HepG2 (cell line): Measurements from ENCODE around the gene PARD3. TPM values are rescaled to one million over a fixed set of nuclear protein-coding genes. Genes with fewer than 3 reads are reported as not detected.

Experiments used
- ATAC-seq: fragments of 200-7000 bp; cut with Tn5 transposase; 3 replicates; pipeline ENCODE4 v1.9.1; 2020; ENCODE audit warnings: mild to moderate bottlenecking, moderate library complexity
- BruUV-seq: library from RNA; stranded (reverse); fragments of 400-500 nt; replicated peaks from 2 replicates; lab custom pipeline; 2021; lab: Mats Ljungman, UMichigan
- CTCF ChIA-PET: fragments of 300-600 bp; formaldehyde crosslinking; extraction: SDS; loops from one replicate; lab custom pipeline; 2021; ENCODE audit warnings: low total read pairs, inconsistent platforms, low intra/inter-chr PET ratio; lab: Yijun Ruan, JAX
- POLR2A ChIA-PET: fragments of 350-600 bp; sonication (Branson Sonifier 250); formaldehyde crosslinking; loops from one replicate; lab custom pipeline; 2020; ENCODE audit warnings: antibody characterized with exemption, inconsistent platforms; lab: Yijun Ruan, JAX
- DNase-seq: peaks from one replicate; pipeline ENCODE4 v3.0.0-alpha.2; 2015; ENCODE audit warnings: low spot score
- FAIRE-seq: peaks from 3 replicates; lab custom pipeline; 2011; peaks lifted over from hg19 to GRCh38; lab: Jason Lieb, UNC
- H2AFZ ChIP-seq: one replicate; pipeline ENCODE4 v1.6.1; 2011; ENCODE audit warnings: low read length, inconsistent platforms
- H3K27ac ChIP-seq: fragments of 300-600 bp; 3 replicates; pipeline ENCODE4 v1.8.0; 2011; ENCODE audit warnings: mixed run types, mild to moderate bottlenecking, mixed read lengths, low read length, inconsistent platforms; ENCODE audit not compliant: insufficient read depth; ENCODE audit errors: extremely low read length
- H3K27me3 ChIP-seq, 2 experiments: fragments of 200-600 bp in 1 of 2; 2 replicates in 1 of 2; 3 replicates in 1 of 2; pipeline versions ENCODE4 v1.6.0 to v1.8.0; 2011; ENCODE audit warnings: low read length in 2 of 2, mild to moderate bottlenecking in 2 of 2, moderate library complexity in 2 of 2, inconsistent platforms in 1 of 2; ENCODE audit not compliant: insufficient read depth in 2 of 2, control insufficient read depth in 1 of 2
- H3K36me3 ChIP-seq, 2 experiments: fragments of 200-600 bp in 1 of 2; replicated peaks in 1 of 2; 2 replicates in 1 of 2; 3 replicates in 1 of 2; pipeline versions ENCODE4 v1.5.1 to v1.8.0; 2011; ENCODE audit warnings: low read length in 2 of 2, inconsistent platforms in 1 of 2; ENCODE audit not compliant: insufficient read depth in 2 of 2, control insufficient read depth in 1 of 2
- H3K4me1 ChIP-seq: 2 replicates; pipeline ENCODE4 v1.5.1; 2012; ENCODE audit warnings: low read length, inconsistent platforms; ENCODE audit not compliant: insufficient read depth
- H3K4me2 ChIP-seq: 2 replicates; pipeline ENCODE4 v1.6.0; 2011; ENCODE audit warnings: low read depth, low read length, inconsistent platforms
- H3K4me3 ChIP-seq, 3 experiments: fragments of 200-600 bp in 1 of 3; sonication (generic), shearing (Covaris generic) in 1 of 3; replicated peaks in 1 of 3; 2 replicates each; pipeline ENCODE4 v1.5.1; 2011 to 2016; ENCODE audit warnings: low read length in 3 of 3, inconsistent platforms in 2 of 3, low read depth in 2 of 3, mild to moderate bottlenecking in 2 of 3, control low read depth in 1 of 3, mixed read lengths in 1 of 3; ENCODE audit not compliant: insufficient read depth in 1 of 3
- H3K79me2 ChIP-seq: one replicate; pipeline ENCODE4 v1.6.1; 2011; ENCODE audit warnings: low read length, inconsistent platforms; ENCODE audit not compliant: insufficient read depth
- H3K9ac ChIP-seq: 2 replicates; pipeline ENCODE4 v1.6.0; 2011; ENCODE audit warnings: mild to moderate bottlenecking, low read depth, low read length, inconsistent platforms; ENCODE audit not compliant: insufficient read depth
- H3K9me3 ChIP-seq: 2 replicates; pipeline ENCODE4 v1.5.1; 2012; ENCODE audit warnings: mild to moderate bottlenecking, low read length
- H4K20me1 ChIP-seq: 2 replicates; pipeline ENCODE4 v1.6.0; 2011; ENCODE audit warnings: inconsistent platforms, mild to moderate bottlenecking, low read length, moderate library complexity; ENCODE audit not compliant: insufficient read depth
- CEBPB ChIP-seq: IDR thresholded peaks from 2 replicates; pipeline ENCODE4 v1.6.1; 2011; ENCODE audit warnings: low read depth, low read length, improper control_type of control experiment, borderline replicate concordance
- CENPX ChIP-seq: sonication (generic); formaldehyde crosslinking; IDR thresholded peaks from 2 replicates; pipeline ENCODE4 v1.9.0; 2021; ENCODE audit warnings: mild to moderate bottlenecking, missing genetic modification reagents, moderate library complexity
- KDM4B ChIP-seq: sonication (generic); formaldehyde crosslinking; IDR thresholded peaks from 2 replicates; pipeline ENCODE4 v1.4.0; 2020; ENCODE audit warnings: missing genetic modification reagents
- NR2C2 ChIP-seq: sonication (generic); formaldehyde crosslinking; IDR thresholded peaks from 2 replicates; pipeline ENCODE4 v1.4.0; 2020; ENCODE audit warnings: missing genetic modification reagents, mild to moderate bottlenecking, moderate library complexity, borderline replicate concordance
- RERE ChIP-seq: IDR thresholded peaks from 2 replicates; pipeline ENCODE4 v1.6.1; 2016; ENCODE audit warnings: low read depth, missing genetic modification reagents, missing compliant biosample characterization
- SNAPC2 ChIP-seq: sonication (generic); formaldehyde crosslinking; IDR thresholded peaks from 2 replicates; pipeline ENCODE4 v1.8.1; 2022; ENCODE audit warnings: mild to moderate bottlenecking, missing genetic modification reagents
- TFDP2 ChIP-seq: sonication (generic); formaldehyde crosslinking; IDR thresholded peaks from 2 replicates; pipeline ENCODE4 v1.4.0; 2020; ENCODE audit warnings: missing genetic modification reagents
- ZFP91 ChIP-seq: sonication (generic); formaldehyde crosslinking; IDR thresholded peaks from 2 replicates; pipeline ENCODE4 v1.9.0; 2022; ENCODE audit warnings: missing genetic modification reagents, mild to moderate bottlenecking, borderline replicate concordance
- ZNF292 ChIP-seq: sonication (generic); formaldehyde crosslinking; IDR thresholded peaks from 2 replicates; pipeline ENCODE4 v1.8.1; 2022; ENCODE audit warnings: mild to moderate bottlenecking, low read depth, missing genetic modification reagents, borderline replicate concordance
- ZNF850 ChIP-seq: sonication (generic); formaldehyde crosslinking; conservative IDR thresholded peaks from 2 replicates; pipeline ENCODE4 v1.9.0; 2021; ENCODE audit warnings: mild to moderate bottlenecking, missing genetic modification reagents
- WGBS: methylation state at CpG from one replicate; pipeline ENCODE4 v1.1.6; 2017; ENCODE audit warnings: low lambda C conversion rate; 5-methylcytosine and 5-hydroxymethylcytosine counted together
- in situ Hi-C: cut with HindIII; loops from 2 replicates; pipeline ENCODE4 v1.10.0; 2017; ENCODE audit warnings: low pct_unique_long_range_greater_than_20kb; ENCODE audit not compliant: extremely low pct_ligation_motif_present
- intact Hi-C: fragments of 100-400 bp; cut with micrococcal nuclease; formaldehyde crosslinking; loops from one replicate; pipeline ENCODE4 v1.10.0; 2022; ENCODE audit not compliant: unreplicated experiment
- polyA plus RNA-seq, 8 experiments: library from polyadenylated mRNA; depleted of rRNA in 3 of 8; stranded (reverse) in 7 of 8; unstranded in 1 of 8; fragments of >200 nt; fragmentation: Illumina TruSeq in 4 of 8; extraction: Trizol in 4 of 8; gene quantifications; 2 replicates each; pipeline versions ENCODE4 v1.2.1 to v1.2.3, GENCODE V29; 2011 to 2016; ENCODE audit warnings: low read depth in 4 of 8, missing spikeins in 1 of 8, mixed read lengths in 1 of 8; ENCODE audit not compliant: insufficient read depth in 1 of 8
- total RNA-seq, 5 experiments: library from RNA; depleted of rRNA; stranded (reverse); fragments of >200 nt; fragmentation: Illumina TruSeq; extraction: Trizol; gene quantifications; 2 replicates each; pipeline ENCODE4 v1.2.3, GENCODE V29; 2016; ENCODE audit warnings: low read depth in 1 of 5

Gene PARD3
- total and polyA plus RNA-seq, 2 of the 13 experiments (the other 11 are each of a cell fraction or from before 2014, with no cell fraction given), result 40.9 to 60.0 TPM

- no peak for ATAC-seq
Observed at GRCh38 chr10:34154383-34154900, 660.7 kb downstream of the PARD3 start.

More at GRCh38 chr10:34154383-34154900, 660.7 kb downstream of the PARD3 start:
- Histone ChIP-seq H3K36me3 (no peaks in the 10 kb centered on the region), H2AFZ (no peak overlapping the region), H3K9me3 (no peaks in the 10 kb centered on the region), H3K79me2 (no peaks in the 10 kb centered on the region), H3K4me3 (no peak overlapping the region), H4K20me1 (no peaks in the 10 kb centered on the region), H3K27ac (no peak overlapping the region), H3K27me3 (no peaks in the 10 kb centered on the region), H3K9ac (no peak overlapping the region), H3K4me1 (peaks cover 12% of the 10 kb centered on the region), H3K4me2 (no peak overlapping the region)
- POLR2A ChIA-PET, result no interaction called here
- CTCF ChIA-PET, result no interaction called here
- 83% methylated on average over 5 of the region's 5 CpGs for WGBS
- DNase-seq (no peak), FAIRE-seq (no peak)
- TF ChIP-seq SNAPC2 (CRISPR knock-in tag), result no peak
- no peak for TF ChIP-seq CENPX (CRISPR knock-in tag)
- no peak for TF ChIP-seq CEBPB
- TF ChIP-seq NR2C2 (CRISPR knock-in tag), result no peak
- no peak for TF ChIP-seq ZFP91
- TF ChIP-seq ZNF292, result no peak
- no peak for TF ChIP-seq ZNF850 (CRISPR knock-in tag)
- TF ChIP-seq KDM4B (CRISPR knock-in tag), result no peak
- no peak for TF ChIP-seq RERE (CRISPR knock-in tag)
- no peak for TF ChIP-seq TFDP2 (CRISPR knock-in tag)
- BruUV-seq, result no TSS peak
- in situ Hi-C loops, result no loop called here
- intact Hi-C loops, result no loop called here
